HTERT RPE-1 (cell line): ENCODE measurements around the gene PTGES2.
"Not testable (repeated sequence)": the region's sequence is repeated elsewhere in the genome, so short reads cannot be mapped to it uniquely, and the experiment has no call there.

Experiments
- in situ Hi-C: fragments of 300-500 bp; cut with MboI; formaldehyde crosslinking; loops from 4 replicates; pipeline ENCODE4 v1.14.3; 2020; ENCODE audit warnings: low sequenced_read_pairs

The PTGES2 gene

GRCh38 chr9:128139621-128140020 is 12.1 kb upstream of the PTGES2 start:
- in situ Hi-C loops = no loop called here

DNA sequence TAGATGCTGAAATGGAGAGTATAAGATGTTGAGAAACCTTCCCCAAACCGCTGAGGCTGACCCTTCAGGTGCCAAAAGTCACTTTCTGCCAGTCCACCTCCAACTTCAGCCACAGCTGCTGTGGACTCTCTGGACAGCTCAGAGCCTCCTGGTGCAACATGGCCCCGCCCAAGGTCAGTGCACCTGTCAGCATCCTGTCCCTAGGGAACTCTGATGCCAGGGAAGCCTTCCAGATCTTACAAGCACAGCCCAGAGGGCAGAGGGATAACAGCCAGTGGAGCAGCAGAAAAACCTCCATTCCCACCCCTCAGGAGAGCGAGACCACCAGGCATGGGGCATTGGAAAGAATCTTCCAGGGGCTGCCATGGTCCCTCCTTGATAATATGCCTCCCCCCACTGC is 10.5 kb upstream of the PTGES2 start:
- in situ Hi-C loops = no loop called here

GRCh38 chr9:128136816-128137793 is 9.6 kb upstream of the PTGES2 start:
- in situ Hi-C loops = no loop called here

- in situ Hi-C loops = not testable (repeated sequence)
These were observed 8.0 kb upstream of the PTGES2 start for GRCh38 chr9:128135561-128135960.

GRCh38 chr9:128132139-128132538 is 4.6 kb upstream of the PTGES2 start:
- in situ Hi-C loops = not testable (repeated sequence)

DNA sequence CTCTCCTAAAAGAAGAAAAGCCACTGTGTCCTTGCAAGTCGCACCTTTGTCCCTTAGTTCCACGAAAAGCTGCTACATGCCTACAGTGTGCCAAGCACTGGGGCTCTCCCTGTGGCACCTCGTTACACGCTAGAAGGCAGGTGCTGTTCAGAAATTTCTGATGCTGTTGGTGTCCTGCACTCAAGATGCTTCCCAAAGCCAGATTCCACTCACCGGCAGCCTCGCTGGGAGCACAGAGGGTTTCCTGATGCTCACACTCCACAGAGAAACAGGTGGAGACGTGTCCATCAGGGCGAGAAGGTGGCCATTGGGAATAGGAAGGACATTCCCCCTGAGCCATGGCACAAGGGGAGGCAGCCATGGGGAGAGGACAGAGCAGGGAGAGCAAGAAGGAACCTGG is 3.8 kb upstream of the PTGES2 start:
- in situ Hi-C loops = not testable (repeated sequence)

- in situ Hi-C loops = not testable (repeated sequence)
These were observed 3.1 kb upstream of the PTGES2 start for GRCh38 chr9:128130651-128131050.

DNA sequence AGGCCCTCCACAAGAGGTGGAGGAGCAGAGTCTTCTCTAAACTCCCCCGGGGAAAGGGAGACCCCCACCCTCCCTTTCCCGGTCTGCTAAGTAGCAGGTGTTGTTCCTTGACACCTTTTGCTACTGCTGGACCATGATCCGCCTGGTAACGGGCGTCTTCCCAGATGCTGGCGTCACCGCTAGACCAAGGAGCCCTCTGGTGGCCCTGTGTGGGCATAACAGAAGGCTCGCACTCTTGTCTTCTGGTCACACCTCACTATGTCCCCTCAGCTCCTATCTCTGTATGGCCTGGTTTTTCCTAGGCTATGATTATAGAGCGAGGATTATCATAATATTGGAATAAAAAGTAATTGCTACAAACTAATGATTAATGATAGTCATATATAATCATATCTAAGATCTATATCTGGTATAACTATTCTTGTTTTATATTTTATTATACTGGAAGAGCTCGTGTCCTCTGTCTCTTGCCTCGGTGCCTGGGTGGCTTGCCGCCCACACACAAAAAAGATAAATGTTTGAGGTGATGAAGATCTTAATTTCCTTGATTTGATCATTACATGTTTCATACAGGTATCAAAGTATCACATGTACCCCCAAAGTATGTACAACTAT is 2.6 kb upstream of the PTGES2 start:
- in situ Hi-C loops = not testable (repeated sequence)

- in situ Hi-C loops = no loop called here
These were observed 1.5 kb upstream of the PTGES2 start for GRCh38 chr9:128128836-128129590.

DNA sequence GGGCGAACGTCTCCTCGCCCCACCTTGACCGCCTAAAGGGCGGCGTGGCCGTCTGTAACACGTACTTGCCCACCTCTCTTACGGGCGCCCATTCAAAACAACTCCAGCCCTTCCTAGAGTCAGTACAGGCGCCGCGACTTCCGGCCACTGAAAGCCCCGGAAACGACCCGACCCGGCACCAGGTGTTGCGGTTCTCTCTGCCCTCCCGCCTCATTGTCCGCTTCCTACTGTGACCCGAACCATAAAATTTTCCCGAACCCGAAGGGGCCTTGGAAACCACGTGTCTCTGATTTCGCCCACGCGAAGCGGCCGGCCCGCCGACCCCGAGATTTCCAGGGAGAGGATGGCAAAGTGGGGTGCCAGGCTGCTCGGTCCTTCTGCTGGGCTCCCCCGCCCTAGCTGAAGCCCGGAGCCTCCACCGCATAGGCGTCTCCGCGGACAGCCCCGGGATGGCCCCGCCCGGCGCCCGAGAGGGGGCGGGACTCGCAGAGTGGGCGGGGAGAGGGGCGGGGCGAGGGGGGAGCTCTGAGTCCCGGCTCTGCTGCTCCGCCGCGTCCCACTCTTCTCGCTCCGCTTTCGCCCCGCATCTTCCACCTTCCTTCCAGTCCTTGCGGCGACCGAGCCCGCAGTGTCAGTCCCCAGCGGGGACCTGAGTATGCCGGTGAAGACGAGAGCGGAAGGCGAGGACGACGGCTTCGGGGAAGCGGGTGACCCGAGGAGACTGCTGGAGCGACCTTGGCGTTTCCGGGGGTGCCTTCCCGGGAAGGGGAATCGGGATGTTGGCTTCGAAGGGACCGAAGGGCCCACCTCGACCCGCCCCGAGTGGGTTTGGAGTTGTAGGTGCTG is 684 bp upstream of the PTGES2 start:
- in situ Hi-C loops = no loop called here

DNA sequence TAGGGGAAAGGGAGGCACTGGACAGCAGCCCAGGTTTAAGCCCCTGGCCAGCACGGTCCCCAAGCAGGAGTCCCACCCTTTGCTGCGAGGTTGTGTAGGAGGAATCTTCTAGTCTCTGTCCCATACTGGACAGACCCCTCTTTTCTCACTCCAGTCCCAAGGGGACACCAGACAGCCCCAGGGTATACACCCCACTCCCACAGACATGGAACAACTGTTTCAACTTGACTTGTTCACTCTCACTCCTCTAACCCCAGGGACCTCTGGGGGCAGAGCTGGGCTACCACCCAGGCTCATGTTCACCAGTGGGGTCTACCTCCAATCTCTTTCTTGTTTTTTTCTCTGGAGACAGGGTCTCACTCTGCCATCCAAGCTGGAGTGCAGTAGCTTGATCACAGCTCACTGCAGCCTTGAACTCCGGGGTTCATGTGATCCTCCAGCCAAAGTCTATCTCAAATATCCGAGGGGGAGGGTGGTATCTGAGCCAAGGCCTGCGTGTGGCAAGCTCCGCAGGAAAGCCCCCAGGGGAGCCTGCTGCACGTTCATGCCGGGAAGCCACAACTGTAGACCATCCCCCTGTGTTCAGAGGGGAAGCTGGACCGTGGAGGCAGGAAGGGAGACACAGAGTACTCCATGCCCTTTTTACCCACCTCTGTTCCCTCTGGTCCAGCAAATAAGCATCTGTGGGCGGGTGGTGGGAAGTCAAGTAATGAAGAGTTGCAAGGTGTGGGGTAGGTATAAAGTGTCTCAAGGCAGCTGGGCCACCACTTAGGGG is 1.8 kb downstream of the PTGES2 start:
- in situ Hi-C loops = no loop called here

GRCh38 chr9:128124873-128125579 is 2.5 kb downstream of the PTGES2 start:
- in situ Hi-C loops = no loop called here

DNA sequence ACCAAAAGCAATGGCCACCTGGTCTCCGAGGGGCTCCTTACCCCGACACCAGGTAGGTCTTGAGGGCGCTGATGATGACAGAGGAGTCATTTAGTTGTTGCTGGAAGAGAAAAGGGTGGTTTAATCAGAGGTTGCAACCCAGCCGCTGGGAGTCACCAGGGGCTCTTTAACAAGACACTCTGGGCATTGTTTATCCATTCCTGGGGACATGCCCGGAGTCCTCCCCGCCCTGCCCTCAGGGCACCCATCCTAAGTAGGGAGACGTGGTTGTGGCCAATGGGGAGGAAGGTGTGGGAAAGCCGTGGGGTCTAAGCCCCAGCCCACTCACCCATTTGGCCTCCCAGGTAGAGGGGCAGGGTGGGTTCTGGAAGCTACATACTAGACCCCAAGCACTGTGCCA is 3.1 kb downstream of the PTGES2 start:
- in situ Hi-C loops = no loop called here

DNA sequence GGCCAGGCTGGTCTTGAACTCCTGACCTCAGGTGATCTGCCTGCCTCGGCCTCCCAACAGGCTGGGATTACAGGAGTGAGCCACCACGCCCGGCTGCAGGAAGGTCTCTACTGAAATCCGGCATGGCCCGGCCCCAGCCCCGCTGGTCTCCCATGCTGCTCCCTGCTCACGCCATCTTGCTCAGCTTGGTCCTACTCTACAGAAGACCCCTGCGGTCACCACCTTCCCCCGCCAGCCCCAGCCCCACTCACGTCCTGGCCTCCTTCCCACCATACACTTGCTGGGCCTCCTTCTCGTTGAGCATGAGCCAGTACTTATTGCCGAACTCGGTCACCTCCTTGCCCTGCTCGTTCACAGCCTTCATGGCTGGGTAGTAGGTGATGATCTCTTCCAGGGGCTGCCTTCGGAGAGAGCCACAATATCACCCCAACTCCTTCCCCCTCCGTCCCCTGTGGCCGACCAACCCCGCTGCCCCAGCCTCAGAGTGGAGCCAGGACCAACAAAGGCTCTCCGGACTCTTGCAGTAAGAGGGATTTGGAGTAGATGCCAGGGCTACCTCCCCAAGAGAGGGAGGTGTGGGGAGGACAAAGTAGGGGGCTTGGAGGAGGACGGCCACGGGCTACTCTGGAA is 4.0 kb downstream of the PTGES2 start:
- in situ Hi-C loops = no loop called here

DNA sequence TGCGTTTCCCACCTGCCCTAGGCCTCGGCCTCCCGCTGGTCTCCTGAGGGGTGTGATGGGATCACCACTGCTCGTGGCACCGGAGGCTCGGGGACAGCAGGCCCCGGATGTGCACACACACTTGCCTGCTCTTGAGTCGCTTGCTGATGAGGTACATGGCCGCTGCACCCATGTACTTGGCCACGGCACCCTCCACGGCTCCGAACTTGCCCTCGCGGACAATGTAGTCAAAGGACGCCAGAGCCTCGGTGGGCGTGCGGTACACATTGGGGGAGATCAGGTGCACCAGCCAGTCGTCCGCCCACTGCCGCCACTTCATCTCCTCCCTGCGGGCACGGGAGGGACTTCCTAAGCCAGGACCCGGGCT is 4.7 kb downstream of the PTGES2 start:
- in situ Hi-C loops = no loop called here

DNA sequence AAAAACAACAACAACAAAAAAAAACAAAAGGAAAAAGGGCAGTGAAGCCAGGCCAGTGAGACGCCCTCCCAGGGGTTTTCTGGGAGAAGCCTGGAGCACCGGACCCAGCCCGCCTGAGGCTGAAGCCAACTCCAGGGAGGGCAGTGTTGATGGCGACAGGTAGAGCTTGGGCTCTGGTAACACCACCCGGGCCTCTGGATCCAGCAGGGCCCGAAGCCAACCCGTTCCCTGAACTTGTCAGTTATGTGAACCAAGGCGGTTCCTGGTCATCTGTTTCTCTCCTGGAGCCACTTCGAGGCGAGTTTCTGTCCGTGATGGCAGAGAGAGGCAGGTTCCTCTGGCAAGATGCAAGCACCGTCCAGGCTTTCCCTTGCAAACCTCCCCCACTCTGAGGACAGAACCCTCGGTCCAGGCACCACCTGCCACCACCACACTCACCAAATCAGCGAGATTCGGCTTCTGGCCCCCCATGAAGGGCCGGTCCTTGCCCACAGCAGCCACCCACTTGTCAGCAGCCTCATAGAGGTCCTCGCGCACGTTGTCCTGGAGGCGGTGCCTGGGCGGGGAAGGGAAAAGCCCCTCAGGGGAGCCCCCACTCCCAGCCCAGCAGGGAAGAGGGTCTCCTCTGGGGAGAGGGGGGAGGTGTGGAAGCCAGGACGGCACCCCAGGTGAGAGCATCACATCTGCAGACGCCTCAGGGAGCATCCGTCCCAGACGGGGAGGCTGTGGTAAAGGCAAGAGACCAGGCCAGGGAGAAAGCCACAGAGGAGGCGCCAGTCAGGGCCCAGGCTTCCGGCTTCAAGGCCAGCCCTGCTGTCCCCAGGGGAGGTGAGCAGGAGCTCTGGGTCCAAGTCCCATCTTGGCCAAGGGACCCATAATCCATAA is 5.4 kb downstream of the PTGES2 start:
- in situ Hi-C loops = no loop called here

DNA sequence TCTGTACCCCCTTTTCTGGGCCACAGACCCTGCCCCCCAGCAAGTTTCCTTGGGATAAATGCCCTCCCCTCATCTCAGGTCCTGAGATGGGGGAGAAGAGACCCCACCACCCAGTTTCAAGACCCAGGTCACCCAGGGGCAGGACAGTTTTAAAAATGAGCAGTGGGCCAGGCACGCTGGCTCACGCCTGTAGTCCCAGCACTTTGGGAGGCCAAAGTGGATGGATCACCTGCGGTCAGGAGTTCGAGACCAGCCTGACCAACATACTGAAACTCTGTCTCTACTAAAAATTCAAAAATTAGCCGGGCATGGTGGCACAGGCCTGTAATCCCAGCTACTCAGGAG is 6.1 kb downstream of the PTGES2 start:
- in situ Hi-C loops = no loop called here
